Fibroblast of skin of right quadriceps (primary cell): ENCODE results near the gene RASSF7.
"Not testable (repeated sequence)": the region's sequence is repeated elsewhere in the genome, so short reads cannot be mapped to it uniquely, and the experiment has no call there.

ENCODE experiments used
- DNase-seq: peaks from one replicate; pipeline ENCODE4 v3.0.0-alpha.2; 2013

Gene RASSF7

DNA sequence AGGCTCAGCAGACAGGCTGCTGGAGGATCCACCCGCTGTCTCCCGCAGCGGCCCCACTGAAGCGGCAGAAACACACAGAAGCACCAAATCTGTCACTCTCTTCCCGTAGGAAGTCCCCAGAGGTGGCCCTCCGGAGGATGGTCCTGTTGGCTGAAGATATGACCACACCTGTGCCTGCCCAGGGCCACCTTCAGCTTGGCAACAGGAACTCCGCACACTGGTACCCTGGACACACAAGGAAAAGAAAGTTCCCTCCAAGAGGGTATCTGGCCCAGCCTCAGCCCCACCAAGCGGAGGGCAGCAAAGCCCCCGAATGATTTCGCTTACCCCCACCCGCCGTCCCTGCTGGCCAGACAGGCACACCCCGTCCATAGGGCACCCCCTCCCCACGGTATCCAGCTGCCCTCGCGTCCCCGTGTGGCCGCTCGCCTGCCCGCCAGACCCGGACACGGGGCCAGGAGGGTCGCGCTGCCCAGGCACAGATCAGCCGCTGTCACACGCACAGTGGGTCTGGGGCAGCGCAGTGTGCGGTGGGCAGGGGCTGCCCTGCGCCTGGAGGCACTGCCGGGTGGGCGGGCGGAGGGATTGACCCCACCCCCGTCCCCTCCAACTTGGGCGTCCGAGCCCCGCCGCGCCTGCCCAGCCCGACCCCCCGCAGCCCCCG lies 7.0 kb downstream of the RASSF7 start:
- no peak for DNase-seq

DNA sequence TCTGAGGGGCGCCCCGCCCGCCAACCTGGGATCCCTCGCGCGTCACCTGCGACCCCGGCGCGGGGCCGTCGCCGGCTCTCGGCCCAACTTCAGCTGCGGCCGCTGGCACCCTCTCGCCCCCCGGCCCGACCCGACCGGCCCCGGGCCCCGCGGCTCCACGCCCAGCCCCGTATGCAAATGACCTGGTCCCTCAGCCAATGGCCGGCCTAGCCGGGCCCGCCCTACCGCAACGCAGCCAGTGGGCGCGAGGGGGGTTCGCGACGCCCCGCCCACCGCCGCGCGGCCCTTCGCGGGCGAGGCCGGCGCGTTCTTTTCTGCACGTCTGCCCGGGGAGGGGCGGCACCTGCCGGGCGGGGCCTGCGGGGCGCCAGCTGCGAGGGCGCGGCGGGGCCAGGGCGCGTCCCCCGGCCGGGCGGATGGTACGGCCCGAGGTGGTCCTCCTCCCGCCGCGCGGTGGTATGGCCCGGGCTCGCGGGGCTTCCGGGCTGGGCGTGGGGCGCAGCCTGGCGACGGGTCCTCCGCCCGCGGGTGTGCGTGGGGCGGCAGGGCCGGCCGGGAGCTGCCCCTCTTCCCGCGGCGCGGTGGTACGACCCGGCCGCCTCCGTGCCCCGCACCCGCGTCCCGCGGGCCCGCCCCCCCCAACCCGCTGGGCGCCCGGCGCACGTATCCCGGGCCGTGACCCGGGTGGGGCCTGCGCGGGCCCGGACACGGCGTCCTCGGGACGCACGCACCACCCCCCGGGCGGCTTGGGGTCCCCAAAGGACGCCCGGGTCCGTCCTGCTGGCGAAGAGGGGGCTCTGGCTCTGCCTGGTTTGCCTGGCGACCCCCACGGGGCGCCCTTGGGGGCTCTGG lies 7.8 kb downstream of the RASSF7 start:
- peak; percentile 96 for DNase-seq

DNA sequence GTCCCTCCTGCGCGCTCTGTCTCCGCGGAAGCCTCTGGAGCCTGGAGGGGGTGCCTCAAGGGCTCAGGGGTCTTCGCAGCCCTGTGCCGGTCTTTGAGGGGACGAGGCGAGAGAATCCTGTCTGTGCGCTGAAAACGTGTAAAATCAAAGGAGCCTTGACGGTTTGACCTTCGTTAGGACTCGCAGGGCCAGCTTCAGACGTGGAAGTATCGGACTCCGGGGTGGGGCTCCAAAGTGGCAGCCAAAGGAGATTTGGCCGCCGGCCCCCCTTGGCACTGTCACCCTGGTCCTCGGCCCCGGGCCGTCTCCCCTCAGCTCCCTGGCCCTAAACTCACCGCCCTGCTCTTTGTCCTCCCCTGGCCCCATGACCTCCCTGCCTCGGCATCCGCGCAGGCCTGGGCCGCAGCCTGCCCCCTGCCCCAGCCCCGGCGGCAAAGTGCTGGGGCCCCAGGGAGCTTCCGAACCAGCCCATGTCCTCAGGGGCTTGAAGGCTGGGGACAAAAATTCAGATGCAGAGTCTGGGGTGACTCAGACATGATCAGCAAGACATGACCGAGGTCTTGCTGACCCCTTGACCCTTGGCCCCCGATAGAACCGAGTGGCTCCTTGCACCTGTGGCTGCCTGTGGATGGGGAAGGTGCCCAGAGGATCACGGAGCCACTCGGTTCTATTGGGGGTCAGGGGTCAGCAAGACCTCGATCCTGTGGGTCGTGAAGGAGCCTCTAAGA lies 8.6 kb downstream of the RASSF7 start:
- DNase-seq: no peak

DNA sequence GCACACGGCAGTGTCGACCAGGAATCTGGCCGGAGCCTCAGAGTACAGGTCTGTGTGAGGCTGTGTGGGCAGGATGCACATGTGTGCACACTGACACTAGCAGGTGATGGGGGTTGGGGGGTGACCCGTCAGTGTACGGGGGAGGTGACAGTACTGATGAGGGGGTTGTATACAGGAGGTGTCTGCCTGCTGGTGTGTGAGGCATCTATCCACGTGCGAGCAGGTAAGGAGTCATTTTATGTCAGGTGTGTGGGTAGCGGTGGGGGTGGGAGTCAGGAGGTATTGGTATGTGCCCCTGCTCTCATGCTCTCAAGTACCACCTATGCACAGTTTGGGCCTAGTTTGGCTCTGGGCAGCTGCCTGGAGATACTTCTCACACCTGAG lies 11.0 kb downstream of the RASSF7 start:
- DNase-seq: no peak

DNA sequence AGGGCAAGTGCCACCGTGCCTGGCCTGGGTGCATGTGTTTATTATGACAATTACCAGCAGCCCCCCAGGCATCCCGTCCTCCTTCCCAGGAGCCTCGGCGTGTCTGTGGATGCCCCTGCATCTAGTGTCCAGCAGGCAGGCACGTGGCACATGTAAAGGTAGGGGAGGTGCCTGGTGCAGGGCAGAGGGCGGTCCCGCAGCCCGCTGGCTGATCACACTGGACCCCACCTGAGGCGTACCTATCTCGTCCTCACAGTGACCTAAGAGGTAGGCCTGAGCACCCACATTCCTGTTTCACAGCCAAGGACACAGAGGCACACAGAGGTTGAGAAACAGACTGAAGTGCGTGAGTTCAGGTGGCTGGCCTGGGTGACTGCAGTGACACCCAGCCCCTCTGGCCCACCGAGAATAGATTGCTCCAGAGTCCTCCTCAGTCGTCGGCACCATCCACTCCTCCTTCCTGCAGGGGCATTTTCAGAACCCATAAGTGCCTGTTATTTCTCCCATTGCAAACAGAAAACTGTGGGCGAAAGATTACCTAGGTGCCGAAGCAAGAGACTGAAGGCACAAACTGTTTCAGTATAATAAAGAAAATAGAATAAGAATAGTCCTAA lies 12.5 kb downstream of the RASSF7 start:
- DNase-seq: no peak

DNA sequence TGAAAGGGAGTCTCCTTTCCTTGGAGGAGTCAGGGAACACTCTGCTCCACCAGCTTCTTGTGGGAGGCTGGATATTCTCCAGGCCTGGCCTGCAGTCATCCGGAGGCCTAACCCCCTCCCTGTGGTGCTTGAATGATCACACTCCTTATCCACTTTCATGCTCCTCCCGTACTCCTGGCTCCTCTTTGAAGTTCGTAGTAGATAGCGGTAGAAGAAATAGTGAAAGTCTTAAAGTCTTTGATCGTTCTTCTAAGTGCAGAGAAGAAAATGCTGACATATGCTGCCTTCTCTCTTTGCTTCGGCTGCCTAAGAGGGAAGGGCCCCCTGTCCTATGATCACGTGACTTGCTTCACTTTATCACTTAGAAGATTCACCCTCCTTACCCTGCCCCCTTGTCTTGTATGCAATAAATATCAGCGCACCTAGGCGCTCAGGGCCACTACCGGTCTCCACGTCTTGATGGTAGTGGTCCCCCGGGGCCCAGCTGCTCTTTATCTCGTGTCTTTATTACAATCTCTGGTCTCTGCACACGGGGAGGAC lies 13.3 kb downstream of the RASSF7 start:
- DNase-seq: not testable (repeated sequence)

DNA sequence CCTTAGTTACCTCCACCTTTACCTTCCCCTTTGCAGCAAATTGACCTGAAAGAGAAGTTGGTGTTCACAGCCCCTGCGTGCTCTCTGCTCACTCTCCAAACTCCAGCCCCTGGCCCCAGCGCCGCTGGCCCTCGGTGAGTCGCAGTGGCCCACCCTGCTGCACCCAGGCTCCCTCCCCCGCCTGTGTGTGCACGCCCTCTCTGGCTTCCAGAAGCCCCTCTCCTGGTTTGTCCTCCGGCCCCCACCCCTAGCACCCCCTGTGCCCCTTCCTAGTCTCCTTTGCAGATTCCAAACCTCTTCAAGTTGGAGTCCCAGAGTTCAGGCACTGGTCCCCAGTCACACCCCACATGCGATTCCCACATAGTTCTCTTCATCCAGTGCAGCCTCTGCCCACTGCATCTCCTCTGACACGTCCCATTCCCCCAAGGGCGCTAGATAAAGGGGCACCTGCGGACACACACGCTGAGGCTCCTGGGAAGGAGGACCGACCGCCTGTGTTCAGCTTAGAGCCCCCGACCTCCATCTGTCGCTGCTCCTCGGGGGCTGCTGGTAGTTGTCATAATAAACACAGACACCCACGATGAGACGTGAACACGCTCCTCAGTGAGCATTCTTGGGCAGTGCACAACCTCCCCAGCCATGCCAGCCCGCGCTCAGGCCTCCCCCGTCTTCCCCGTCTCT lies 14.0 kb downstream of the RASSF7 start:
- no peak for DNase-seq

DNA sequence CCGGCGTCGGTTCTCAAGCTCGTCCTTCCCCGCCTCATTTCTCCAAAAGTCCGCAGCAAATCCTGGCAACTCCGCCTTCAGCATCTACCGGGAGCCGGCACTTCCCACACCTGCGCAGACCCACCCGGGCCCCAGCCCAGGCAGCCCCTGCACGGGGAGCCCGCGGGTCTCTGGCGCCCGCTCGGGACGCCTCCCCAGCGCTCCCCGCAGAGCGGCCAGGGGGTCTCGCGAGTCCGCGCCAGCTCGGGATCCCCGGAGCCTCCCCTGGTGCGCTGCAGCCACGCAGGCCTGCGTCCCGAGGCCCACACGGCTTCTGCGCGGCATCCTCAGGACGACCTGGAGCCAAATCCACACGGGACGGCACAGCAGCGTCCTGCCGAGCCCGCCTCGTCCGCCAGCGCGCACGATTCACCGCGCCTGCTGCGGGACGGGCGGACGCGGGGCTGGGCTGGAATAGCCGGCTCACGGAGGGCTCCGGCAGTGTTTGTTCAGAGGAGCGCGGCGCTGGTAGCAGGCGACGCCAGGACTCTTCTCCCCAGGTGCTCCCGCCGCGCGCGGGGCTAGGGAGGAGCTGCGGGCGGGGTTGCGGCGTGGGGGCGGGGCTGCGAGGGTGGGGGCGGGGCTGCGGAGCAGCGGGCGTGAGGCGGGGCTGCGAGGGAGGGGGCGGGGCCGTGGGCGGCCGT lies 14.7 kb downstream of the RASSF7 start:
- no peak for DNase-seq

DNA sequence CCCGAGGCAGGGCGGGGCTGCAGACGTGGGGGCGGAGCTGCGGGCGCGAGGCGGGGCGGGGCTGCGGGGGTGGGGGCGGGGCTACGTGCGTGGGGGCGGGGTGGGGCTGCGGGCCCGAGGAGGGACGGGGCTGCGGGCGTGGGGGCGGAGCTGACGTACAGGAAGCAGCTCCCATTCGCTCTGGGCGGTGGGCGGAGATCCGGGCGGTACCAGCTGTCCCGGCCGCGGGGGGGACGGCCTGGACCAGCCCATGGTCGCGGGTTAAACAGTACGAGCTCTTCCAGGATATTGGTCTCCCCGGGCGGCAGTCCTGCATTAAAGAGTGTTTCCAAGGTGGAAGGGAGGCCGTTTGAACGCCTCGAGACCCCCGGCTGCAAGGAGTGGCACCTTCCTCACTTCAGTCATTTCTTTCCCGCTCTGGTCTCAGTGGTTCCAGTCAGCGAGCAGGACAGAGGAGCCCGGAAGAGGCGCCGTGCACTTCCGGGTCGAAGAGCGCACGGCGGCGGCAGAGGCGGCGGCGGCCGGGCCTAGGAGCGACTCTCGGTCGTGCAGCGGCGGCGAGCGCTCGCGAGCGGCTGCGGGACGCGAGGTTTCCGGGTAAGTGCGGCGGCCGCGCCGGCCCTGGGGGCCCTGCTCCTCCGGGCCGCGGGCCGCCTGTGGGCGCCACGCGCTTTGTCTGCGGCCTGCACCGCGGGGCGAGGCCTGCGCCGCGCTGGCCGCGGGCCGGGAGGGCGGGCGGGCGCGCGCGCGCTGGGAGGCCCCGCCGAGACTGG lies 15.4 kb downstream of the RASSF7 start, which contains the start of gene PHRF1:
PHRF1 (plus strand) TSS at position 475 of the 773 bp plus-strand sequence. CDS start 5,043 bp downstream, outside the sequence.
- peak; percentile 94 for DNase-seq

DNA sequence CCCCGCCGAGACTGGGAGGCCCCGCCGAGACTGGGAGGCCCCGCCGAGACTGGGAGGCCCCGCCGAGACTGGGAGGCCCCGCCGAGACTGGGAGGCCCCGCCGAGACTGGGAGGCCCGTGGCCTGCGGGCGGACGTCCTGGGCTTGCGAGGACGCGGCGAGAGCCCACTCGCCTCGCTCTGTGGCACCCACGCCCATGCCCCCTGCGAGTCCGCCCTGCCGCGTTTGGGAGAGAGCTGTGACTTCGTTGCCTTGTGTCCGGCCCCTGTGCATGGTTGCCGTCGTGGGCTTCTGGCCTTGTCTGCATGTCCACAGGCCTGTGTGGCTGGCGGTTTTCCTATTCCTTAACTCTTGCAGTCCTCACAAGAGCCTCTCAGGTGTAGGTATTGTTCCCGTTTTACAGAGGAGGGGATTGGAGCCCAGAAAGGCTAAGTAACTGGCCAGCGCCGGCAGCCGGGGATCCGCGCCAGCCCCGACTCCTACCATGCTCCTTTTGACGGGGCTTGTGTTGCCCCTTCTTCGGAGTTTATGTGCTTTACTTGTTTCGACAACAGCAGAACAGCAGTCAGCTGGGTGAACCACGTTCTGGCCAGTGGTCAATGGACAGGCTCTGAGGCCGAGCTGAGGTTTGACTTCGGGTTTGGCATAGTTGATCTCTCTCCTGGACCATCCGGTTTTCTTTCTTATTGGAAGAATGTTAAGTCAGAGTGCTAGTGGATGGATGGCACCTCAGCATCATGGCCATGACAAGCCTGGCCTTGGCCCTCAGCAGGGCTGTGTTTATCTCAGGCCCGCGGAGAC lies 16.2 kb downstream of the RASSF7 start:
- no peak for DNase-seq

DNA sequence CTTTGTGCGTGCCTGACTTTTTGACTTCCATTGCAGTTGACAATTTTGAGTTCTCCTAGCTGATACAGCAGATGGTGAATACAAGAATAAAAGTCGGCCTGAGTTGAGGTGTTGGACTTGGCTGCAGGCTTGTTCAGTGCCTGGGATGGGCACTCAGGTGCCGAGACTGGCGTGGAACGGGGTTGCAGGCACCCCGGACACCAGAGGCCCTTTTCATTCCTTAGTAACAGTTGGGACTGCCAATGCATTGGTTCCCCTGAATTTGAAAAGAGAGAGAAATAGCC lies 16.8 kb downstream of the RASSF7 start:
- no peak for DNase-seq

DNA sequence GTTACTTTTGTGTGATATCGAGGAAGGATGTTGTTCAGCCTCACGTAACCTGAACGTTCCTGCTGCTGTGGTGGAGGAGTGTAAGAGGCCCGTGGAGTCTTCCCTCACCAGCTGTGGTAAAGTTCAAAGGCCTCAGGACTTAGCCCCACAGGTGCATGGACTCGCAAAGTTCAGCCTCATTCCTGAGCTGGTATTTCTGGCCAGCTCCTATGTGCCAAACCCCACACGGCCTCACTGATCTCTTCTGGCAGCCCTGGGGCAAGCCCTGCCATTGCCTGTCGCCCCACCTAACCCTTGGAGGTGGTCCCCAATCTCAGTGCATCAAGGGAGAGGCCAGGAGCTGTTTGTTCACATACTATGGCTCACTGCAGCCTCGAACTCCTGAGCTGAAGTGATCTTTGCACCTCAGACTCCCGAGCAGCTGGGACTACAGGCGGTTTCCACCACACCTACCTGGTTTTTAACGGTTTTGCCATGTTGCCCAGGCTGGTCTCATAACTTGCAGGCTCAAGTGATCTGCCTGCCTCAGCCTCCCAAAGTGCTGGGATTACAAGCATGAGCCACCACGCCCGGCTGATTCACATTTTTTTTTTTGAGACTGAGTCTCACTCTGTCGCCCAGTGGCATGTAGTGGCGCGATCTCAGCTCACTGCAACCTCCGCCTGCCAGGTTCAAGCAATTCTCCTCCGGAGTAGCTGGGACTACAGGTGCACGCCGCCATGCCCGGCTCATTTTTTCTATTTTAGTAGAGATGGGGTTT lies 17.7 kb downstream of the RASSF7 start:
- no peak for DNase-seq

DNA sequence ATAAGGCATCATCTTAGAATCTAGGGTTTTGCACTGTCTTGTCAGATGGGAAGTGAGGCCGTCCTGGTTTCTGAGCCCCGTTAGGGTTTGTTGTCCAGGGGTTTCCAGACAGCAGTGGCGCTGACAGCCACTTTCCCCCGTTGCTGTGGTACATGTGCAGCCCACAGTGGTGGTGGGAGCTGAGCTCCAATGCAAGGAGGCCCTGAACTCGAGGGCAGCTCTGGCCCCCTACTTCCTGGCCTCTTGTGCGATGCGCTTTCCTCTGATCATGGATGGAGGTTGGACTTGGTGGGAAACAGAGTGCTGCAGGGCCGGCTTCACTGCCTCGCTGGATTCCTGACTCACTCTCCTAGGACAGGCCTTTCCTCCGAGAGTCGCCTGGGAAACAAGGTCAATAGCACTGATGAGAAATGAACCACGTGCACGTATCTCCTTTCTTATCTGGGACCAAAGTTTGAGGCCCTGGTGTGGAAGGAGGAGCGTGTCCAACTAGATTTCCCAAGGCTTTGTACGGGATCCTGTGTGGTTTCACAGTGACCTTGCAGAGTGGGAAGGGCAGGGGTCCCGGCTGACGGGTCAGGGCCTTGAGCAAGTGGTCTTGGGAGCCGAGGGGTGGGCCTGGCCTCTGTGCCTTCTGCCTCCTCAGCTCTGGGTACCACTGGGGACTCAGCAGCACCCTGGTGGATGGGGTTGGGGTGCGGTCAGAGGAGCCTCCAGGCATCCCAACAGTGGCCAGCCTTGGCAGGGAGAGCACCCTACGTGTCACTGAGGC lies 19.2 kb downstream of the RASSF7 start:
- no peak for DNase-seq

DNA sequence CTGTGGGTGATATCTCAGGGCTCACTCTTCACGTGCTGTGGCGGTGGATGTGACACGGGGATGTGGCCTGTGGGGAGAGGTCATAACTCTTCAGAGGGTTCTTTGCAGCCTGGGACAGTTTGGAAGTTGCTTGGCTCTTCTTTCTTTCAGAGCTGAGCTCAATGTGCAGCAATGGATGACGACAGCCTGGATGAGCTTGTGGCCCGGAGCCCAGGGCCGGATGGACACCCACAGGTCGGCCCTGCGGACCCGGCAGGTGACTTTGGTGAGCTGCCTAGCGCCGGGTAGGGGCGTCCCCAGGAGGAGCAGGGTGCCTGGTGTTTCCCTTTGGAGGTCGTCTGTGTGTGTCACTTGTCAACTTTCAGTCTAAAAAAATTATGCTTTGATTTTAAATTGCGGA lies 20.6 kb downstream of the RASSF7 start:
- no peak for DNase-seq

DNA sequence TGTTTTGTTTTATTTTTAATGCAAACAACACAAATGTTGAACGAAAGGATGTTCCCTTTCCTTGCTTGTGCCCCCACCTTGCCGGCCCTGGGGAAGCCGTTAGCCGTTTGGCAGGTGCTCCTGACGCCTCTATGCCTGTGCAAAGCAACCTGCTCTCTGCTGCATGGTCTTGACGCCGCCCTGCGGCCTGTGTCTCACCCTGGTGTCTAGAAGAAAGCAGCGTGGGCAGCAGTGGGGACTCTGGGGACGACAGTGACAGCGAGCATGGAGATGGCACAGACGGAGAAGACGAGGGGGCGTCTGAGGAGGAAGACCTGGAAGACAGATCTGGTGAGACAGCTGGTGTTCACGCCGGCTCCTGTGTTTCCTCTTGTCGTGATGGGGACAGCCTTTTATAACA lies 21.0 kb downstream of the RASSF7 start:
- DNase-seq: no peak

DNA sequence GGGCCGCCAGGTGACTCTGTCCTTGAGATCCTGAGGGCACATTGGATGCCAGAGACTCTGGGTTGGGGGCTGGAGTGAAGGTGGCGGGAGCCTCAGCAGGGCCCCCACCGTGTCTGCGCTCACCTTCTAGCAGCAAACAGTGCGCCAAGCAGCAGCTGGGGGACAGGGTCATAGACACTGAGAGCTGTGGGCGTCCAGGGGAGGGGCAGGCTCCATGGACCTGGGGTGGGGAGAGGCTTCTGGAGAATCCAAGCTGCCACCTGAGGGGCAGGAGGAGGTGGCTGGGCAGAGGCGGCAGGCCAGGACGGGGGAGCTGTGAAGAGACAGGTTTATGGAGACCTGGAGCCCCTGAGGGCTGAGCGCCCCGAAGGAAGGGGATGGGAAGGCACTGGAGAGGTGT lies 23.5 kb downstream of the RASSF7 start:
- no peak for DNase-seq

DNA sequence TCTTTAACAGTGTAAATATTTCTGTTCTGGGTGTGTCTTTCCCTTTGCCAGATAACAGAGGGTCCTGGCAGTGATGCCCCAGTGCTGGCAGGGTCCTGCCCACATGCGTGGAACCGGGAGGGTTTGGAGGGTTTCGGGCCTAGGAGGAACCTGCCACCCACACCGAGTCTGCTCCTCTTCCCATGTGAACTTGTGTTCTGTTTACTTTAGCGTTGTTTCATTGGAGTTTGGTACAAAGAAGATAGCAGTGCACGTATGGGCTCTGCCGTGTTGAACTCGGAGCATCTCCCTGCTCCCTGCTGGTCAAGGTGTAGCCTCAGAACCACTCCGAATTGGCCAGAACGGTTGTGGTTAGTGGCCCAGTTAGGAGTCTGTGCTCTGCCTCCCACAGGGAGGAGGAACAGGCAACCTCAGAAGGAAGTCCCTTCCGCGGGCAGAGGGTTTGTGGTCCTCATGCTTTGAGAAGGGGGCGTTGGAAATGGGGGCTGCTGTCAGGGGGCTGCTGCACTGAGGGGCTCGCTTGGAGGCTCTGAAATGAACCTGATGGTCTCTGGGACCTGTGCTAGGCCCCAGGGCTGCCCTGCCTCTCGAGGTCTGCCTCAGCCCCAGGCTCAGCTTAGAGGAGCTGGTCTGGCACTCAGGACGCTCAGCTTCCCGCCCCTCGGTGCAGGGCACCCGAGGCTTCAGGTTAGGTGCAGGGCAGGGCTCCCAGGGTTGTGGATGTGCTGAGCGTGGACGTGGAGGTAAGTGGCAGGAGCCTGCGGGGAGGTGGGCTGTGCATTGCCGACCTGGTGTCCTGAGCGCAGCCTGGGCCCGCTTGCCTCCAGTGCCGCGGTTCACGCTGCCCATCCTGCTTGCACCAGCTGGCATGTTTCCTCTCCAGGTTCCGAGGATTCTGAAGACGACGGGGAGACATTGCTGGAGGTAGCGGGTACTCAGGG lies 25.9 kb downstream of the RASSF7 start:
- DNase-seq: no peak

DNA sequence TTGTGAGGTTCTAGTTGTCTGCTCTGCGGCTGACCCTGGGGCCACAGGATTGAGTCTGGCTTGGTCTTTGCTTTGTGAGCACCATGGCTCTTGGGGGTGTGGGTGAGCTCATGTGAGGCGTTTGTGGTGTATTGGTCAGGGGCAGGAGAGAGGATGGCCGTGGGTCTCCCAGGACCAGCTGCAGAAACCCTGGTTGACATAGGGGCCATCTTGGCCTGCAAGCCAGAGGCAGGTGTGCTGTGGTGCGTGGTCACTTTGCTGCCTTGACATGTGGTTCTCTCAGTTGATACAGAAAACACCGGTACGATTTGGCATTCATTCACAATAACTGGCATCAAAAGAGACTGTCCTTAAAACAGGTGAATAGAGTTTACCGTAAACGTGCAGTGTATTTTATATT lies 26.8 kb downstream of the RASSF7 start:
- DNase-seq: no peak
